Mesendoderm (in vitro differentiated cells): ENCODE measurements around the gene PLA2G3.

Experiments
- DNase-seq: peaks from one replicate; pipeline ENCODE4 v3.0.0; 2013
- H2AK5ac ChIP-seq: 2 replicates; pipeline ENCODE4 v1.6.1; 2013; ENCODE audit warnings: low read length, inconsistent platforms
- H2BK120ac ChIP-seq: 2 replicates; pipeline ENCODE4 v1.6.1; 2013; ENCODE audit warnings: low read depth, mild to moderate bottlenecking, low read length, moderate library complexity, mixed read lengths
- H2BK15ac ChIP-seq: replicated peaks from 2 replicates; pipeline ENCODE4 v1.6.1; 2013; ENCODE audit warnings: low read depth, mild to moderate bottlenecking, moderate library complexity
- H2BK5ac ChIP-seq: 2 replicates; pipeline ENCODE4 v1.6.1; 2013; ENCODE audit warnings: low read length, inconsistent platforms
- H3K18ac ChIP-seq: 2 replicates; pipeline ENCODE4 v1.6.1; 2013; ENCODE audit warnings: mild to moderate bottlenecking, low read length, mixed read lengths
- H3K23ac ChIP-seq: one replicate; pipeline ENCODE4 v1.6.1; 2013; ENCODE audit warnings: low read length
- H3K27ac ChIP-seq: 2 replicates; pipeline ENCODE4 v1.5.1; 2013; ENCODE audit warnings: low read depth, mild to moderate bottlenecking, inconsistent platforms, low read length, moderate library complexity
- H3K27me3 ChIP-seq: 2 replicates; pipeline ENCODE4 v1.6.1; 2013; ENCODE audit warnings: low read length, control low read depth, mild to moderate bottlenecking, inconsistent platforms; ENCODE audit not compliant: insufficient read depth, poor library complexity
- H3K36me3 ChIP-seq: 2 replicates; pipeline ENCODE4 v1.6.1; 2013; ENCODE audit warnings: low read length, inconsistent platforms; ENCODE audit not compliant: control insufficient read depth, insufficient read depth
- H3K4ac ChIP-seq: one replicate; pipeline ENCODE4 v1.6.1; 2013; ENCODE audit warnings: low read depth, mild to moderate bottlenecking, low read length, moderate library complexity
- H3K4me1 ChIP-seq: 2 replicates; pipeline ENCODE4 v1.6.1; 2013; ENCODE audit warnings: low read depth, low read length, inconsistent platforms; ENCODE audit not compliant: control insufficient read depth
- H3K4me2 ChIP-seq: 2 replicates; pipeline ENCODE4 v1.6.1; 2013; ENCODE audit warnings: low read length
- H3K4me3 ChIP-seq: 2 replicates; pipeline ENCODE4 v1.5.1; 2013; ENCODE audit warnings: mild to moderate bottlenecking, low read length
- H3K56ac ChIP-seq: one replicate; pipeline ENCODE4 v1.6.1; 2013; ENCODE audit warnings: low read length
- H3K79me1 ChIP-seq: 2 replicates; pipeline ENCODE4 v1.6.1; 2013; ENCODE audit warnings: low read length, inconsistent platforms
- H3K79me2 ChIP-seq: 2 replicates; pipeline ENCODE4 v1.6.1; 2013; ENCODE audit warnings: mild to moderate bottlenecking, low read length; ENCODE audit not compliant: control insufficient read depth, insufficient read depth
- H3K9ac ChIP-seq: 2 replicates; pipeline ENCODE4 v1.6.1; 2013; ENCODE audit warnings: low read length, inconsistent platforms
- H4K5ac ChIP-seq: one replicate; pipeline ENCODE4 v1.6.1; 2013; ENCODE audit warnings: low read length
- H4K8ac ChIP-seq: one replicate; pipeline ENCODE4 v1.6.1; 2013; ENCODE audit warnings: low read depth, mild to moderate bottlenecking, control low read depth, low read length, moderate library complexity
- WGBS: extraction: QIAGEN DNeasy Blood & Tissue Kit; methylation state at CpG from one replicate; pipeline ENCODE4 v1.1.7; 2013; ENCODE audit warnings: low lambda C conversion rate, missing lambda C conversion rate; ENCODE audit not compliant: insufficient coverage; ENCODE audit errors: extremely low coverage; 5-methylcytosine and 5-hydroxymethylcytosine counted together

The PLA2G3 gene

DNA sequence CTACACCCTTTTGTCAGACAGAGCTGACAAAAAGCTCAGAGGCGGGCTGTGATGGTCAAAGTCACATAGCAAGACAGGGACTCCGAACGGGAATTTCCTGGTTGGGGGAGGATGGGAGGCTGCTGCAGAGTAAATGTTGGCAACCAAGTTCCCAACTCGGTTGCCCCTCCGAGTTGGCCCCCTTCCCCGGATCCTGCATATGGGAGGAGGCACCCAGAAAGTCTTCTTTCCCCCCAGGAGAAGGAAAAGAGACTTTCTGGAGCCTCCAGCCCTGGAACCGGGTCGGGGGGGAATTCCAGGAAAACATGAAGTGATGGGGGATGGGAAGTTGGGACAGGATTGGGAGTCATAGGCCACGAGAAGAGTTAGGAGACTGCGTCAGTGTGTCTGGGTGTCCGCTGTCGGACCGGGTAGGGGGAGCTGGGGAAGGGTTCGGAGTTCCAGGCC lies 33.6 kb downstream of the PLA2G3 start:
- Histone ChIP-seq H3K4me1 (peaks cover 2% of the 10 kb centered on the region), H3K4me2 (peak overlapping the region; percentile 85), H4K5ac (no peak overlapping the region), H3K27me3 (no peaks in the 10 kb centered on the region), H2BK120ac (no peak overlapping the region), H2AK5ac (no peak overlapping the region), H3K4ac (no peak overlapping the region), H2BK15ac (no peak overlapping the region), H3K27ac (no peak overlapping the region), H3K36me3 (no peaks in the 10 kb centered on the region), H3K56ac (peak overlapping the region; percentile 89), H3K18ac (no peak overlapping the region), H3K9ac (peak overlapping the region; percentile 79), H4K8ac (no peak overlapping the region), H2BK5ac (no peak overlapping the region), H3K79me1 (no peaks in the 10 kb centered on the region), H3K79me2 (no peaks in the 10 kb centered on the region), H3K4me3 (peak overlapping the region; percentile 41), H3K23ac (no peak overlapping the region)
- no CpG with 5 or more reads among the region's 14 CpGs for WGBS
- DNase-seq = no peak

DNA sequence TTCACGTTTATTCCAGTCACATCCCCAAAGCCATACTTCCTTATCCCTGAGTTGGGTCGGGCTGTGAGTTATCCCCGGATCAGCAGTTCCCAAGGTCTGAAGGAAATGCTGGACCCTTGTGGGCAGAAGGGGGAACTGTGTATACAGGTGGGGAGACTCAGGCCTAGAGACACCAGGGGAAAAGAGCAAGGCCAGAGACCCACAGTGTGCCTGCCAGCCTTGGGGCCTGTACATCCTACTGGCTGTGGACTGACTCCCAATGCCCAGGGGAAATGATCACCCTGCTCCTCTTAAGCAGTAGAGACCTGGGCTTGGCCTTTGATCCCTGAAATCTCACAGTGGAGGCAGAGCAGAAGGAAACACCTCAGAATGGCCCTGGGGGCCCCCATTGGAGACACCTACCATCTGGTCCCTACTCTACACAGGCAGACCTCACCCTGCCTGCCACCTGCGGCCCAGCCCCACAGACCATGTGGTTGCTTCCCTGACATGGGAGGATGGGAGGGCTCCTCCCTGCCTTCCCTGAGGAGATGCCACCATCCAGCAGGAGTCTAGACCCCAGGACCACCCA lies 34.2 kb downstream of the PLA2G3 start:
- Histone ChIP-seq H3K79me1 (no peaks in the 10 kb centered on the region), H2BK5ac (no peak overlapping the region), H3K18ac (no peak overlapping the region), H3K79me2 (no peaks in the 10 kb centered on the region), H3K4me1 (peaks cover 2% of the 10 kb centered on the region), H3K27me3 (no peaks in the 10 kb centered on the region), H3K27ac (no peak overlapping the region), H3K4me3 (no peak overlapping the region), H3K9ac (no peak overlapping the region), H3K4me2 (no peak overlapping the region), H3K56ac (no peak overlapping the region), H3K36me3 (no peaks in the 10 kb centered on the region), H2BK120ac (no peak overlapping the region), H3K4ac (no peak overlapping the region), H4K8ac (no peak overlapping the region), H2AK5ac (no peak overlapping the region), H3K23ac (no peak overlapping the region), H4K5ac (no peak overlapping the region), H2BK15ac (no peak overlapping the region)
- no CpG with 5 or more reads among the region's 4 CpGs for WGBS
- DNase-seq = peak; percentile 39

DNA sequence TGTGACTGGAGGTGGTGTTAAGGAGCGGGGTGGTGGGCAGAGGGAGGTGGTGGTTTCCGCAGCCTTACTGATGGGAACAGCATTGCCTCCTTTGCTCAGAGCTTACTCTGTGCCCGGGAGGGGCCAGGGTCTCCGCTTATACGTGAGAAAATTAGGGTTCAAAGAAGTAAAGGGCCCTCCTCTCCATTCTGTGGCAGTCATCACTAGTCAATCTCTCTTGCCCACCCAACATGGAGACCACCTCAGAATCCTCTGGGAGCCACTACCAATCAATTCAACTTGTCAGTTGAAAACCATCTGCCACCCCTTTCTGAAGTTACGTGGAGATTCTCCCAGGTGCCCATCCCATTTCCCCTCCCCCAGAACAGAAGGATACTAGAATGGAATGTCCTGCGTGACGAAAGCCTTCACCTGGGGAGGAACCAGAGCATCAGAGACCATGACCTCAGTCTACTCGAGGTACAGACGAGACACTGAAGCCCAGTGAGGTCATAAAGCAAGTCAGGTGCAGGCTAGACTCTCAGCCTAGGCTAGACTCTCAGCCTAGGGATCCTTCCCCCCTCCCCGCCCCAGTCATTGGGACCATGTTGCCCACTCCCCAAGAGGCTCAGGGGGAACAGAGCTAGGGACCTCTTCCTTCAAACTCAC lies 34.9 kb downstream of the PLA2G3 start:
- Histone ChIP-seq H3K79me1 (no peaks in the 10 kb centered on the region), H3K36me3 (no peaks in the 10 kb centered on the region), H3K4me2 (no peak overlapping the region), H2AK5ac (no peak overlapping the region), H3K4me1 (peaks cover 2% of the 10 kb centered on the region), H3K4ac (no peak overlapping the region), H3K23ac (no peak overlapping the region), H3K4me3 (no peak overlapping the region), H2BK15ac (no peak overlapping the region), H4K8ac (no peak overlapping the region), H3K27me3 (no peaks in the 10 kb centered on the region), H3K9ac (peak overlapping the region; percentile 22), H2BK5ac (no peak overlapping the region), H2BK120ac (no peak overlapping the region), H3K56ac (peak overlapping the region; percentile 37), H3K18ac (no peak overlapping the region), H3K27ac (no peak overlapping the region), H4K5ac (no peak overlapping the region), H3K79me2 (no peaks in the 10 kb centered on the region)
- no peak for DNase-seq
- WGBS = no CpG with 5 or more reads among the region's 11 CpGs

DNA sequence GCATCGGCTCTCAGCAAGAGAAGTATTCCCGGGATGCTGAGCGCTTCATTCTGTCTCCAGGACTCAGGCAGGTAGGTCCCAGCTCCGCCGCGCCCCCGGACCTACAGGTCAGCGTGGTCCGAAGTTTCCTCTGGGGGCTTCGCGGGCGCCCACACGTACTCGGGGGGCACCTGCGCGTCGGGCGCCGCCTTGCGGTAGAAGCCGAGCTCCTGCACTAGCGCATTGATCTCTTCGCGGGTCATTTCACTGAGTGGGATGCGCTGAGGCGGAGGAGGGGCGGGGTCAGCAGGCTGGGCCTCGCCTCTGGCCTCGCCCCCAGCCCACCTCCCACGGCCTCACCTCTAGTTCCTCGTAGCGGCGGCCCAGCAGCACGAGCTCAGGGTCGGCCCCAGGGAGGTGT lies 35.4 kb downstream of the PLA2G3 start:
- H3K4ac ChIP-seq = no peak overlapping the region
- H3K27ac ChIP-seq = no peak overlapping the region
- peak overlapping the region; percentile 37 for H3K56ac ChIP-seq
- no peaks in the 10 kb centered on the region for H3K79me1 ChIP-seq
- no peak overlapping the region for H3K4me2 ChIP-seq
- no peak overlapping the region for H3K4me3 ChIP-seq
- DNase-seq = peak; percentile 89
- no peak overlapping the region for H3K23ac ChIP-seq
- no peak overlapping the region for H4K5ac ChIP-seq
- no peaks in the 10 kb centered on the region for H3K79me2 ChIP-seq
- H2AK5ac ChIP-seq = no peak overlapping the region
- H3K9ac ChIP-seq = peak overlapping the region; percentile 22
- no peaks in the 10 kb centered on the region for H3K27me3 ChIP-seq
- no peak overlapping the region for H2BK5ac ChIP-seq
- H3K18ac ChIP-seq = no peak overlapping the region
- WGBS = no CpG with 5 or more reads among the region's 35 CpGs
- no peak overlapping the region for H4K8ac ChIP-seq
- H2BK15ac ChIP-seq = no peak overlapping the region
- H3K36me3 ChIP-seq = no peaks in the 10 kb centered on the region
- H3K4me1 ChIP-seq = peaks cover 2% of the 10 kb centered on the region
- no peak overlapping the region for H2BK120ac ChIP-seq

DNA sequence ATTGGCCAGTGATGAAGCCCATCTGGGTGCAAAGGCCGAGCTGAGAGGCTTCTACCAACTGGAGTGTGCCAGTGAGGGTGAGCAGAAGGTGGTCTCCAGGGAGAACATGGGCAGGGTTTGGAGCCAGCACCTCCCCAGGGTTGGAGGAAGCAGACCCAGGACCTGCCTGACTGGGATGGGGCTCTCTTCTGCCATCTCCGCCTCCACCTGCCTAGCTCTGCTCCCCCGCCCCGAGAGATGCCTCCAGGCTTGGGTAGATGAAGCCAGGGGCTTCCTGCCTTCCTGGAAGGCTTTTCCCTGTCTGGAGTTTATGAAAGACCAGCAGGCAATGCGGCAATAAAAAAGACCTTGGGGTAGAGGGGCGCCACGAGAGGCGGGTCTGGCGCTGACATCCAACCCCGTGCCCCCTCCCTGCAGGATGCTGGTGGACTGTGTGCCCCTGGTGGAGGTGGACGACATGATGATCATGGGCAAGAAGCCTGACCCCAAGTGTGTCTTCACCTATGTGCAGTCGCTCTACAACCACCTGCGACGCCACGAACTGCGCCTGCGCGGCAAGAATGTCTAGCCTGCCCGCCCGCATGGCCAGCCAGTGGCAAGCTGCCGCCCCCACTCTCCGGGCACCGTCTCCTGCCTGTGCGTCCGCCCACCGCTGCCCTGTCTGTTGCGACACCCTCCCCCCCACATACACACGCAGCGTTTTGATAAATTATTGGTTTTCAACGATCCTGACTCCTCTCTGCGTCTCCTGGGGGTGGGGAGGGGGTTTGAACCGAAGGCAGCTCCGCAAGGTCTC lies 36.2 kb downstream of the PLA2G3 start:
- Histone ChIP-seq H3K27me3 (no peaks in the 10 kb centered on the region), H4K8ac (no peak overlapping the region), H3K79me2 (no peaks in the 10 kb centered on the region), H3K56ac (no peak overlapping the region), H3K4ac (no peak overlapping the region), H3K36me3 (no peaks in the 10 kb centered on the region), H3K4me3 (no peak overlapping the region), H2BK5ac (no peak overlapping the region), H3K27ac (no peak overlapping the region), H3K9ac (no peak overlapping the region), H3K79me1 (no peaks in the 10 kb centered on the region), H3K23ac (no peak overlapping the region), H4K5ac (no peak overlapping the region), H2AK5ac (no peak overlapping the region), H2BK120ac (no peak overlapping the region), H3K4me1 (peaks cover 2% of the 10 kb centered on the region), H3K18ac (no peak overlapping the region), H2BK15ac (no peak overlapping the region), H3K4me2 (no peak overlapping the region)
- WGBS = no CpG with 5 or more reads among the region's 33 CpGs
- no peak for DNase-seq
